SK-N-SH (cell line): ENCODE measurements around the gene COP1. TPM values are rescaled to one million over a fixed set of nuclear protein-coding genes. Genes with fewer than 3 reads are reported as not detected.

Experiments used
- CTCF ChIA-PET: fragments of 300-600, 350-600 bp; formaldehyde crosslinking; extraction: SDS; loops from one replicate; lab custom pipeline; 2021; lab: Yijun Ruan, JAX
- POLR2A ChIA-PET: fragments of 350-600 bp; sonication (Branson Sonifier 250); formaldehyde crosslinking; extraction: SDS; loops from one replicate; lab custom pipeline; 2020; ENCODE audit warnings: antibody characterized with exemption, inconsistent platforms; lab: Yijun Ruan, JAX
- DNase-seq: peaks from one replicate; pipeline ENCODE4 v3.0.0; 2012
- H2AFZ ChIP-seq: fragments of 200-600 bp; sonication (generic); 2 replicates; pipeline ENCODE4 v1.8.1; 2016; ENCODE audit warnings: antibody characterized with exemption, mild to moderate bottlenecking, low read depth
- H3F3A ChIP-seq: fragments of 200-600 bp; sonication (generic); replicated peaks from 2 replicates; pipeline ENCODE3; 2016; ENCODE audit warnings: antibody characterized with exemption, mild to moderate bottlenecking; ENCODE audit not compliant: insufficient read depth
- H3K27ac ChIP-seq, 2 experiments: fragments of 200-500 bp in 1 of 2; fragments of 200-600 bp in 1 of 2; sonication (Bioruptor generic) in 1 of 2; sonication (generic), shearing (Covaris generic) in 1 of 2; 2 replicates each; pipeline versions ENCODE4 v1.5.1 to v1.6.1; 2014 to 2016; ENCODE audit warnings: low read depth in 2 of 2, inconsistent platforms in 1 of 2, low read length in 1 of 2, mild to moderate bottlenecking in 1 of 2, mixed read lengths in 1 of 2
- H3K27me3 ChIP-seq: fragments of 200-600 bp; sonication (generic), shearing (Covaris generic); 2 replicates; pipeline ENCODE4 v1.6.1; 2016; ENCODE audit warnings: mixed run types; ENCODE audit not compliant: insufficient read depth
- H3K36me3 ChIP-seq, 2 experiments: fragments of 200-500 bp in 1 of 2; fragments of 200-600 bp in 1 of 2; sonication (Bioruptor generic) in 1 of 2; sonication (generic) in 1 of 2; replicated peaks in 1 of 2; 2 replicates each; pipeline versions ENCODE3 to v1.5.1; 2014 to 2016; ENCODE audit warnings: low read length in 1 of 2, mild to moderate bottlenecking in 1 of 2; ENCODE audit not compliant: insufficient read depth in 2 of 2, control insufficient read depth in 1 of 2
- H3K4me1 ChIP-seq, 2 experiments: fragments of 200-500 bp in 1 of 2; fragments of 200-600 bp in 1 of 2; sonication (Bioruptor generic) in 1 of 2; sonication (generic), shearing (Covaris generic) in 1 of 2; 2 replicates each; pipeline versions ENCODE4 v1.5.1 to v1.6.1; 2014 to 2016; ENCODE audit warnings: low read depth in 1 of 2, low read length in 1 of 2, mixed run types in 1 of 2; ENCODE audit not compliant: insufficient read depth in 2 of 2, control insufficient read depth in 1 of 2
- H3K4me2 ChIP-seq: fragments of 200-600 bp; sonication (generic), shearing (Covaris generic); 2 replicates; pipeline ENCODE4 v1.6.1; 2017; ENCODE audit warnings: mixed run types
- H3K4me3 ChIP-seq, 2 experiments: fragments of 200-500 bp in 1 of 2; fragments of 200-600 bp in 1 of 2; sonication (Bioruptor generic) in 1 of 2; sonication (generic), shearing (Covaris generic) in 1 of 2; 2 replicates each; pipeline versions ENCODE4 v1.5.1 to v1.8.1; 2014 to 2016; ENCODE audit warnings: low read depth in 2 of 2, inconsistent platforms in 1 of 2, low read length in 1 of 2, mild to moderate bottlenecking in 1 of 2, mixed read lengths in 1 of 2, moderate library complexity in 1 of 2
- H3K79me2 ChIP-seq: fragments of 200-600 bp; sonication (generic); 2 replicates; pipeline ENCODE4 v1.8.1; 2017; ENCODE audit warnings: mild to moderate bottlenecking; ENCODE audit not compliant: insufficient read depth
- H3K9ac ChIP-seq: fragments of 200-600 bp; sonication (generic); 2 replicates; pipeline ENCODE4 v1.6.1; 2017; ENCODE audit warnings: mixed run types
- H3K9me2 ChIP-seq: fragments of 200-600 bp; sonication (generic); 2 replicates; pipeline ENCODE4 v1.6.1; 2017; ENCODE audit warnings: mixed run types
- H3K9me3 ChIP-seq: fragments of 200-600 bp; sonication (generic); 2 replicates; pipeline ENCODE4 v1.6.1; 2017; ENCODE audit warnings: mixed run types, mild to moderate bottlenecking, moderate library complexity
- H4K20me1 ChIP-seq: fragments of 200-600 bp; sonication (generic); 2 replicates; pipeline ENCODE4 v1.6.1; 2017; ENCODE audit warnings: mild to moderate bottlenecking, mixed run types; ENCODE audit not compliant: insufficient read depth
- CHD2 ChIP-seq: fragments of 150-350 bp; IDR thresholded peaks from 2 replicates; pipeline ENCODE4 v1.6.1; 2018; ENCODE audit warnings: low read length; ENCODE audit not compliant: partially characterized antibody
- EP300 ChIP-seq, 2 experiments: IDR thresholded peaks; 2 replicates each; pipeline versions ENCODE4 v1.4.0 to v1.6.1; 2012; ENCODE audit warnings: borderline replicate concordance in 1 of 2, low read depth in 1 of 2, low read length in 1 of 2
- FOSL2 ChIP-seq: IDR thresholded peaks from 2 replicates; pipeline ENCODE4 v1.4.0; 2012; ENCODE audit warnings: low read depth, mild to moderate bottlenecking, moderate library complexity, borderline replicate concordance
- FOXJ3 ChIP-seq: sonication (generic); formaldehyde crosslinking; IDR thresholded peaks from 2 replicates; pipeline ENCODE4 v1.5.1; 2020; ENCODE audit warnings: mild to moderate bottlenecking, missing genetic modification reagents
- GABPA ChIP-seq: IDR thresholded peaks from 2 replicates; pipeline ENCODE4 v1.4.0; 2012; ENCODE audit warnings: low read depth, mild to moderate bottlenecking
- GATA2 ChIP-seq: sonication (generic); formaldehyde crosslinking; IDR thresholded peaks from 2 replicates; pipeline ENCODE4 v1.5.0; 2020; ENCODE audit warnings: mild to moderate bottlenecking, missing genetic modification reagents
- JUND ChIP-seq: IDR thresholded peaks from 2 replicates; pipeline ENCODE4 v1.4.0; 2012
- MEF2A ChIP-seq: IDR thresholded peaks from 2 replicates; pipeline ENCODE4 v1.4.0; 2012; ENCODE audit warnings: low read depth, borderline replicate concordance
- MXI1 ChIP-seq: IDR thresholded peaks from 2 replicates; pipeline ENCODE4 v1.6.1; 2012; ENCODE audit warnings: mild to moderate bottlenecking, low read depth, low read length, improper control_type of control experiment
- NRF1 ChIP-seq: IDR thresholded peaks from 2 replicates; pipeline ENCODE4 v1.6.1; 2012; ENCODE audit warnings: low read depth, mild to moderate bottlenecking, low read length
- POLR2AphosphoS5 ChIP-seq: IDR thresholded peaks from 2 replicates; pipeline ENCODE4 v1.6.1; 2012; ENCODE audit warnings: low read depth, low read length
- RAD21 ChIP-seq: IDR thresholded peaks from 2 replicates; pipeline ENCODE4 v1.6.1; 2012; ENCODE audit warnings: mild to moderate bottlenecking, low read length
- RFX5 ChIP-seq: IDR thresholded peaks from 2 replicates; pipeline ENCODE4 v1.6.1; 2012; ENCODE audit warnings: mild to moderate bottlenecking, improper control_type of control experiment, low read length
- RXRA ChIP-seq: IDR thresholded peaks from 2 replicates; pipeline ENCODE4 v1.4.0; 2012; ENCODE audit warnings: low read depth, mild to moderate bottlenecking, borderline replicate concordance
- SMC3 ChIP-seq: IDR thresholded peaks from 2 replicates; pipeline ENCODE4 v1.6.1; 2012; ENCODE audit warnings: low read depth, low read length, improper control_type of control experiment
- TAF1 ChIP-seq: IDR thresholded peaks from 2 replicates; pipeline ENCODE4 v1.6.1; 2012; ENCODE audit warnings: low read depth, mild to moderate bottlenecking, low read length, moderate library complexity, borderline replicate concordance
- TCF12 ChIP-seq: IDR thresholded peaks from 2 replicates; pipeline ENCODE4 v1.4.0; 2012
- TEAD4 ChIP-seq: IDR thresholded peaks from 2 replicates; pipeline ENCODE4 v1.4.0; 2012; ENCODE audit warnings: mild to moderate bottlenecking, borderline replicate concordance; ENCODE audit not compliant: insufficient read depth
- USF2 ChIP-seq: fragments of 150-350 bp; IDR thresholded peaks from 2 replicates; pipeline ENCODE4 v1.6.1; 2017; ENCODE audit warnings: antibody characterized with exemption, low read length, low read depth, borderline replicate concordance
- WGBS: methylation state at CpG from one replicate; pipeline ENCODE4 v1.1.6; 2017; ENCODE audit warnings: low lambda C conversion rate; 5-methylcytosine and 5-hydroxymethylcytosine counted together
- polyA plus RNA-seq, 3 experiments: library from polyadenylated mRNA; depleted of rRNA; stranded (reverse); fragments of >200 nt; gene quantifications; 2 replicates each; pipeline ENCODE4 v1.2.3, GENCODE V29; 2012
- TF ChIP-seq, protein P1 (sequence below): IDR thresholded peaks from 2 replicates; pipeline ENCODE4 v1.4.0; 2012; ENCODE audit warnings: low read depth, borderline replicate concordance
- TF ChIP-seq, protein P2 (sequence below): fragments of 150-350 bp; IDR thresholded peaks from 2 replicates; pipeline ENCODE4 v1.6.1; 2016; ENCODE audit warnings: mild to moderate bottlenecking, low read depth, low read length
- TF ChIP-seq, protein P3 (sequence below): fragments of 200-600 bp; sonication (generic); IDR thresholded peaks from 2 replicates; pipeline ENCODE4 v1.6.1; 2017; ENCODE audit warnings: antibody characterized with exemption, mild to moderate bottlenecking, moderate library complexity
- TF ChIP-seq, protein P4 (sequence below): IDR thresholded peaks from 2 replicates; pipeline ENCODE4 v1.4.0; 2012; ENCODE audit warnings: low read depth

COP1 gene
- polyA plus RNA-seq, 1 of the 3 experiments (the other 2 are of a cell fraction), result 10.3 TPM

GRCh38 chr1:175927944-175928343 lies 279.1 kb downstream of the COP1 start:
- WGBS, result 95% methylated on average over 1 of the region's 1 CpG
- H3K36me3 ChIP-seq, result peaks cover 0 to 28% of the 10 kb centered on the region in 2 experiments
- no peaks in the 10 kb centered on the region for H3F3A ChIP-seq
- no peak overlapping the region for H3K4me3 ChIP-seq
- no peak overlapping the region for H3K9ac ChIP-seq
- H3K4me2 ChIP-seq, result no peak overlapping the region
- H3K9me2 ChIP-seq, result no peaks in the 10 kb centered on the region
- H3K27ac ChIP-seq, result no peak overlapping the region
- POLR2A ChIA-PET, result no interaction called here
- no peaks in the 10 kb centered on the region for H4K20me1 ChIP-seq
- TF ChIP-seq TEAD4 (no peak), FOSL2 (no peak), TAF1 (no peak), SMC3 (no peak), RFX5 (no peak), JUND (no peak), RAD21 (no peak), FOXJ3 (CRISPR knock-in tag) (no peak), EP300 (IDR thresholded peaks at IDR 0.05; ENCODE audit: borderline replicate concordance in 1 of 2, low read depth in 1 of 2, low read length in 1 of 2) (no peak), TCF12 (no peak), GATA2 (CRISPR knock-in tag) (no peak), CHD2 (no peak), USF2 (no peak)
- TF ChIP-seq, protein P1, sequence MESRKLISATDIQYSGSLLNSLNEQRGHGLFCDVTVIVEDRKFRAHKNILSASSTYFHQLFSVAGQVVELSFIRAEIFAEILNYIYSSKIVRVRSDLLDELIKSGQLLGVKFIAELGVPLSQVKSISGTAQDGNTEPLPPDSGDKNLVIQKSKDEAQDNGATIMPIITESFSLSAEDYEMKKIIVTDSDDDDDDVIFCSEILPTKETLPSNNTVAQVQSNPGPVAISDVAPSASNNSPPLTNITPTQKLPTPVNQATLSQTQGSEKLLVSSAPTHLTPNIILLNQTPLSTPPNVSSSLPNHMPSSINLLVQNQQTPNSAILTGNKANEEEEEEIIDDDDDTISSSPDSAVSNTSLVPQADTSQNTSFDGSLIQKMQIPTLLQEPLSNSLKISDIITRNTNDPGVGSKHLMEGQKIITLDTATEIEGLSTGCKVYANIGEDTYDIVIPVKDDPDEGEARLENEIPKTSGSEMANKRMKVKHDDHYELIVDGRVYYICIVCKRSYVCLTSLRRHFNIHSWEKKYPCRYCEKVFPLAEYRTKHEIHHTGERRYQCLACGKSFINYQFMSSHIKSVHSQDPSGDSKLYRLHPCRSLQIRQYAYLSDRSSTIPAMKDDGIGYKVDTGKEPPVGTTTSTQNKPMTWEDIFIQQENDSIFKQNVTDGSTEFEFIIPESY, result no peak
- CTCF ChIA-PET, result interaction anchor here (0.8 to 1.4 kb wide), 3 partner anchors 10 to 554 kb away, joined by 3 to 4 read pairs (median 4); no protein-coding TSS in a partner anchor
- H3K79me2 ChIP-seq, result no peaks in the 10 kb centered on the region
- no peaks in the 10 kb centered on the region for H3K4me1 ChIP-seq
- no peak for DNase-seq
- no peak overlapping the region for H2AFZ ChIP-seq
- H3K27me3 ChIP-seq, result no peaks in the 10 kb centered on the region
- H3K9me3 ChIP-seq, result no peaks in the 10 kb centered on the region; the same call in 1 of the 2 replicates

GRCh38 chr1:175922254-175922881 lies 284.7 kb downstream of the COP1 start:
- Histone ChIP-seq H3K27me3 (no peaks in the 10 kb centered on the region), H3K36me3 (peaks cover 0 to 8% of the 10 kb centered on the region in 2 experiments), H3K4me3 (no peak overlapping the region), H3K4me1 (no peaks in the 10 kb centered on the region), H3K9me3 (no peaks in the 10 kb centered on the region), H3K27ac (no peak overlapping the region), H2AFZ (no peak overlapping the region), H4K20me1 (no peaks in the 10 kb centered on the region), H3K4me2 (no peak overlapping the region), H3K79me2 (no peaks in the 10 kb centered on the region), H3K9me2 (no peaks in the 10 kb centered on the region), H3F3A (no peaks in the 10 kb centered on the region), H3K9ac (no peak overlapping the region)
- CTCF ChIA-PET, result no interaction called here
- 96% methylated on average over 3 of the region's 3 CpGs for WGBS
- DNase-seq, result no peak
- POLR2A ChIA-PET, result no interaction called here
- TF ChIP-seq GATA2 (CRISPR knock-in tag) (no peak), SMC3 (no peak), GABPA (no peak), NRF1 (no peak), RXRA (no peak), POLR2AphosphoS5 (no peak), MXI1 (no peak), TEAD4 (no peak), MEF2A (no peak), FOSL2 (no peak)
- TF ChIP-seq, protein P2, sequence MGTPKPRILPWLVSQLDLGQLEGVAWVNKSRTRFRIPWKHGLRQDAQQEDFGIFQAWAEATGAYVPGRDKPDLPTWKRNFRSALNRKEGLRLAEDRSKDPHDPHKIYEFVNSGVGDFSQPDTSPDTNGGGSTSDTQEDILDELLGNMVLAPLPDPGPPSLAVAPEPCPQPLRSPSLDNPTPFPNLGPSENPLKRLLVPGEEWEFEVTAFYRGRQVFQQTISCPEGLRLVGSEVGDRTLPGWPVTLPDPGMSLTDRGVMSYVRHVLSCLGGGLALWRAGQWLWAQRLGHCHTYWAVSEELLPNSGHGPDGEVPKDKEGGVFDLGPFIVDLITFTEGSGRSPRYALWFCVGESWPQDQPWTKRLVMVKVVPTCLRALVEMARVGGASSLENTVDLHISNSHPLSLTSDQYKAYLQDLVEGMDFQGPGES, result no peak
- TF ChIP-seq, protein P3, sequence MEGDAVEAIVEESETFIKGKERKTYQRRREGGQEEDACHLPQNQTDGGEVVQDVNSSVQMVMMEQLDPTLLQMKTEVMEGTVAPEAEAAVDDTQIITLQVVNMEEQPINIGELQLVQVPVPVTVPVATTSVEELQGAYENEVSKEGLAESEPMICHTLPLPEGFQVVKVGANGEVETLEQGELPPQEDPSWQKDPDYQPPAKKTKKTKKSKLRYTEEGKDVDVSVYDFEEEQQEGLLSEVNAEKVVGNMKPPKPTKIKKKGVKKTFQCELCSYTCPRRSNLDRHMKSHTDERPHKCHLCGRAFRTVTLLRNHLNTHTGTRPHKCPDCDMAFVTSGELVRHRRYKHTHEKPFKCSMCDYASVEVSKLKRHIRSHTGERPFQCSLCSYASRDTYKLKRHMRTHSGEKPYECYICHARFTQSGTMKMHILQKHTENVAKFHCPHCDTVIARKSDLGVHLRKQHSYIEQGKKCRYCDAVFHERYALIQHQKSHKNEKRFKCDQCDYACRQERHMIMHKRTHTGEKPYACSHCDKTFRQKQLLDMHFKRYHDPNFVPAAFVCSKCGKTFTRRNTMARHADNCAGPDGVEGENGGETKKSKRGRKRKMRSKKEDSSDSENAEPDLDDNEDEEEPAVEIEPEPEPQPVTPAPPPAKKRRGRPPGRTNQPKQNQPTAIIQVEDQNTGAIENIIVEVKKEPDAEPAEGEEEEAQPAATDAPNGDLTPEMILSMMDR, result no peak
- TF ChIP-seq, protein P4, sequence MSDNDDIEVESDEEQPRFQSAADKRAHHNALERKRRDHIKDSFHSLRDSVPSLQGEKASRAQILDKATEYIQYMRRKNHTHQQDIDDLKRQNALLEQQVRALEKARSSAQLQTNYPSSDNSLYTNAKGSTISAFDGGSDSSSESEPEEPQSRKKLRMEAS, result no peak
